ENCODE results near the gene NR4A3.

The NR4A3 gene

DNA sequence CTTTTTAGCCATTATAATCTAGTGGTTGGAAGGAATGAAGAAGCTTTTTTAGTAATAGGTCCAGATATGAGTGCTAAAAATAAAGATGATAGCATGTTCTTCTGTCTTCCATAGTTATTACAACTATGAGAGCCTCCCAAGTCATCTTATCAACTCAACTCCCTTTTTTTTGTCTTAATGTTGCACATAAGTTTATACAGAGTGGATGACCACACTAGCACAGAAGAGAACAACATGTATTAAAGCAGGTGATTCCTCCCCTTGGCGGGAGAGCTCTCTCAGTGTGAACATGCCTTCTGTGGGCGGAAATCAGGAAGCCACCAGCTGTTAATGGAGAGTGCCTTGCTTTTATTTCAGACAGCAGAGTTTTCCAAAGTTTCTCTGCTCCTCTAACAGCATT is 44.7 kb downstream of the NR4A3 start:
- no peak for TF ChIP-seq MAX (IDR thresholded peaks at IDR 0.05)
- no peak for TF ChIP-seq ZBTB7A (IDR thresholded peaks at IDR 0.05; ENCODE audit: low read depth)
- TF ChIP-seq TCF12 (IDR thresholded peaks at IDR 0.05; ENCODE audit: low read depth), result no peak
- TF ChIP-seq CREB1 (IDR thresholded peaks at IDR 0.05; ENCODE audit: low read depth), result no peak
- no peak for TF ChIP-seq NFIC (IDR thresholded peaks at IDR 0.05)

GRCh38 chr9:99867536-99867935 is 45.9 kb downstream of the NR4A3 start:
- TF ChIP-seq, protein P1, sequence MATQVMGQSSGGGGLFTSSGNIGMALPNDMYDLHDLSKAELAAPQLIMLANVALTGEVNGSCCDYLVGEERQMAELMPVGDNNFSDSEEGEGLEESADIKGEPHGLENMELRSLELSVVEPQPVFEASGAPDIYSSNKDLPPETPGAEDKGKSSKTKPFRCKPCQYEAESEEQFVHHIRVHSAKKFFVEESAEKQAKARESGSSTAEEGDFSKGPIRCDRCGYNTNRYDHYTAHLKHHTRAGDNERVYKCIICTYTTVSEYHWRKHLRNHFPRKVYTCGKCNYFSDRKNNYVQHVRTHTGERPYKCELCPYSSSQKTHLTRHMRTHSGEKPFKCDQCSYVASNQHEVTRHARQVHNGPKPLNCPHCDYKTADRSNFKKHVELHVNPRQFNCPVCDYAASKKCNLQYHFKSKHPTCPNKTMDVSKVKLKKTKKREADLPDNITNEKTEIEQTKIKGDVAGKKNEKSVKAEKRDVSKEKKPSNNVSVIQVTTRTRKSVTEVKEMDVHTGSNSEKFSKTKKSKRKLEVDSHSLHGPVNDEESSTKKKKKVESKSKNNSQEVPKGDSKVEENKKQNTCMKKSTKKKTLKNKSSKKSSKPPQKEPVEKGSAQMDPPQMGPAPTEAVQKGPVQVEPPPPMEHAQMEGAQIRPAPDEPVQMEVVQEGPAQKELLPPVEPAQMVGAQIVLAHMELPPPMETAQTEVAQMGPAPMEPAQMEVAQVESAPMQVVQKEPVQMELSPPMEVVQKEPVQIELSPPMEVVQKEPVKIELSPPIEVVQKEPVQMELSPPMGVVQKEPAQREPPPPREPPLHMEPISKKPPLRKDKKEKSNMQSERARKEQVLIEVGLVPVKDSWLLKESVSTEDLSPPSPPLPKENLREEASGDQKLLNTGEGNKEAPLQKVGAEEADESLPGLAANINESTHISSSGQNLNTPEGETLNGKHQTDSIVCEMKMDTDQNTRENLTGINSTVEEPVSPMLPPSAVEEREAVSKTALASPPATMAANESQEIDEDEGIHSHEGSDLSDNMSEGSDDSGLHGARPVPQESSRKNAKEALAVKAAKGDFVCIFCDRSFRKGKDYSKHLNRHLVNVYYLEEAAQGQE (IDR thresholded peaks at IDR 0.05; ENCODE audit: low read depth), result no peak
- TF ChIP-seq CEBPB (IDR thresholded peaks at IDR 0.05) (no peak), TAF1 (IDR thresholded peaks at IDR 0.05; ENCODE audit: low read depth) (no peak), MAX (IDR thresholded peaks at IDR 0.05) (no peak), CREB1 (IDR thresholded peaks at IDR 0.05; ENCODE audit: low read depth) (no peak), EGR1 (IDR thresholded peaks at IDR 0.05) (no peak), TEAD4 (IDR thresholded peaks at IDR 0.05) (no peak), FOXM1 (IDR thresholded peaks at IDR 0.05; ENCODE audit: borderline replicate concordance, low read depth) (no peak), RAD21 (IDR thresholded peaks at IDR 0.05; ENCODE audit: low read depth) (no peak), YY1 (IDR thresholded peaks at IDR 0.05; ENCODE audit: low read depth) (no peak), ZBTB7A (IDR thresholded peaks at IDR 0.05; ENCODE audit: low read depth) (no peak), NFIC (IDR thresholded peaks at IDR 0.05) (no peak), EP300 (IDR thresholded peaks at IDR 0.05; ENCODE audit: borderline replicate concordance) (no peak), TCF12 (IDR thresholded peaks at IDR 0.05; ENCODE audit: low read depth) (no peak)
- TF ChIP-seq, protein P2, sequence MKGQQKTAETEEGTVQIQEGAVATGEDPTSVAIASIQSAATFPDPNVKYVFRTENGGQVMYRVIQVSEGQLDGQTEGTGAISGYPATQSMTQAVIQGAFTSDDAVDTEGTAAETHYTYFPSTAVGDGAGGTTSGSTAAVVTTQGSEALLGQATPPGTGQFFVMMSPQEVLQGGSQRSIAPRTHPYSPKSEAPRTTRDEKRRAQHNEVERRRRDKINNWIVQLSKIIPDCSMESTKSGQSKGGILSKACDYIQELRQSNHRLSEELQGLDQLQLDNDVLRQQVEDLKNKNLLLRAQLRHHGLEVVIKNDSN (IDR thresholded peaks at IDR 0.05), result no peak

GRCh38 chr9:99867968-99868367 is 46.3 kb downstream of the NR4A3 start:
- TF ChIP-seq, protein P2 (IDR thresholded peaks at IDR 0.05), result no peak
- TF ChIP-seq ZBTB7A (IDR thresholded peaks at IDR 0.05; ENCODE audit: low read depth) (no peak), YY1 (IDR thresholded peaks at IDR 0.05; ENCODE audit: low read depth) (no peak), TAF1 (IDR thresholded peaks at IDR 0.05; ENCODE audit: low read depth) (no peak), NFIC (IDR thresholded peaks at IDR 0.05) (no peak), CREB1 (IDR thresholded peaks at IDR 0.05; ENCODE audit: low read depth) (no peak), EGR1 (IDR thresholded peaks at IDR 0.05) (no peak)

DNA sequence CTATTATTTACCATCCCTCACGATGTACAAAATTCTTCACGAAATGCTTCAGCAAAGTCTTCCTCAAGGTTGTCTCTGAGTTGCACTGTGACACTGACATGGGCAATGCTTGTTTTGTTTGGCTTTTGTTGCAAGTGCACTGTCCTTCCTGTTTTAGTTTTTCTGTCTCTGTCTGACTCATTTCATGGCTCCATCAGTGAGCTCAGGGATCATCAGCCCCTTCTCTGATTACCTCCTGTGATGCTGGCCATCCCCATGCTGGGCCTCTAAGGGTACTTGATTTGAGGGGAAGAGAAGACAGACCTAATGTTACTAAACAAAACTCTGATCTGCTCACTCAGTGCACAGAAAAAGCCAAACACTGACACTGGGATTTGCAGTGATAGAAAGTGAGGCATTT is 47.2 kb downstream of the NR4A3 start:
- no peak for TF ChIP-seq EP300 (IDR thresholded peaks at IDR 0.05; ENCODE audit: borderline replicate concordance)
- TF ChIP-seq YY1 (IDR thresholded peaks at IDR 0.05; ENCODE audit: low read depth), result no peak
- TF ChIP-seq FOXM1 (IDR thresholded peaks at IDR 0.05; ENCODE audit: borderline replicate concordance, low read depth), result no peak
- TF ChIP-seq EGR1 (IDR thresholded peaks at IDR 0.05), result no peak
- TF ChIP-seq RAD21 (IDR thresholded peaks at IDR 0.05; ENCODE audit: low read depth), result no peak
- TF ChIP-seq CEBPB (IDR thresholded peaks at IDR 0.05), result no peak
- TF ChIP-seq, protein P2 (IDR thresholded peaks at IDR 0.05), result no peak
- TF ChIP-seq ZBTB7A (IDR thresholded peaks at IDR 0.05; ENCODE audit: low read depth), result no peak
- TF ChIP-seq NFIC (IDR thresholded peaks at IDR 0.05), result no peak
- no peak for TF ChIP-seq CREB1 (IDR thresholded peaks at IDR 0.05; ENCODE audit: low read depth)
- TF ChIP-seq, protein P1 (IDR thresholded peaks at IDR 0.05; ENCODE audit: low read depth), result no peak
- no peak for TF ChIP-seq TEAD4 (IDR thresholded peaks at IDR 0.05)

GRCh38 chr9:99870126-99870525 is 48.4 kb downstream of the NR4A3 start:
- TF ChIP-seq EGR1 (IDR thresholded peaks at IDR 0.05), result no peak
- no peak for TF ChIP-seq EP300 (IDR thresholded peaks at IDR 0.05; ENCODE audit: borderline replicate concordance)
- TF ChIP-seq NFIC (IDR thresholded peaks at IDR 0.05), result no peak
- TF ChIP-seq TAF1 (IDR thresholded peaks at IDR 0.05; ENCODE audit: low read depth), result no peak
- TF ChIP-seq RAD21 (IDR thresholded peaks at IDR 0.05; ENCODE audit: low read depth), result no peak
- TF ChIP-seq TCF12 (IDR thresholded peaks at IDR 0.05; ENCODE audit: low read depth), result no peak
- TF ChIP-seq MAX (IDR thresholded peaks at IDR 0.05), result no peak
- TF ChIP-seq, protein P2 (IDR thresholded peaks at IDR 0.05), result no peak
- TF ChIP-seq CEBPB (IDR thresholded peaks at IDR 0.05), result no peak
- TF ChIP-seq FOXM1 (IDR thresholded peaks at IDR 0.05; ENCODE audit: borderline replicate concordance, low read depth), result no peak
- TF ChIP-seq ZBTB7A (IDR thresholded peaks at IDR 0.05; ENCODE audit: low read depth), result no peak
- TF ChIP-seq, protein P1 (IDR thresholded peaks at IDR 0.05; ENCODE audit: low read depth), result no peak
- no peak for TF ChIP-seq YY1 (IDR thresholded peaks at IDR 0.05; ENCODE audit: low read depth)

Measured in Ishikawa (cell line).